Stimulated activated CD8-positive, alpha-beta memory T cell treated with anti-CD3 and anti-CD28 coated beads, Interleukin-2, amount 100 ng/mL, for 1 hour (primary cell): Measurements from ENCODE around the gene SENP8.
"Not testable (repeated sequence)": the region's sequence is repeated elsewhere in the genome, so short reads cannot be mapped to it uniquely, and the experiment has no call there.

Source experiments
- DNase-seq, 2 donors: peaks; one replicate each; pipeline ENCODE4 v3.0.0-alpha.2; 2020; ENCODE audit warnings: low read depth in 2 of 2

Gene SENP8

DNA sequence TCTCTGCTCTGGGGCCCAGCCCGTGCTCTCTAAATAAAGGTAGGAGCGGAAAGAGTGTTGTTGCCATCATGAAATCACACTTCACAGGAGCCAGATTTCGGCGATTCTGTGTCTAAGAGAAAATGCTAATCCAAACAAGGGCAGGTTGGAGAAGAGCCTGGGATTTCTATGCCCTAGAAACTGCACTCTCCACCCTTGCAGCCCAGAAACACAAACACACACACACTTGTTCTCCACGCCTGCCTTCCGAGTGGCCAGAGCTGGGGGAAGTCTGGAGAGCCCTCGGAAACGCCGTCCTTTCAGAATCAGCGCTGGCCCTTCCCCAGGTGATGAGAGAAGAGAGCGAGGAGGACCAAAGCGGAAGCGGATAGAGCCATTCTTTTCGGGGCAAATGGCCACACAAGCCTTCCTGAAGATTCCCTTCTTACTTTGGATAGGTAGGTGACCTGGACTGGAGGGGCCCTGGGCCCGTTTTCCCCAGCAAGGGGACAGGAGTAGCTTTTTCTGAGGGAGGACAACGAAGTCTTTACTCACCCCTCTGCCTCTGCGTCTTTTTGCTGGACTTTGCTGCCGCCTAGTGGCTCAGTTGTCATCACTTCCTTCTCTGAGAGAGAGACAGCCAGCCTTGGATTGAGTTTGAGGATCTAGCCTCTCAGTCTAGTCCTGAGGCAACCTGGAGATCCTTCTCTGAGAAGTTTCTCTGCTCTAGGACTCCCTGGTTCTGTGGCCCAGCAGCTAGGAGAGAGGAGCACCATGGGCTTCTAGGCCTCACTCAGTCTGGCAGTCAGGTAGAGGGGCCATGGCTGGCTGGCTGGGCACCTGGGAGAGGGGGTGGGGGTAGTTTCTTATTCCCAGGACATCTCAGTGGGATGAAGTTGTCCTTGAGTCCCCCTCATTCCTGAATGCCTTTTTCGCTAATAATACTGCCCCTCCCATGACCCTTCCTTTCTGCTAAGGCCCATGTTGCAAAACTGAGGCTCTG lies 37.7 kb downstream of the SENP8 start:
- DNase-seq, result peak; percentile 58 to 70

DNA sequence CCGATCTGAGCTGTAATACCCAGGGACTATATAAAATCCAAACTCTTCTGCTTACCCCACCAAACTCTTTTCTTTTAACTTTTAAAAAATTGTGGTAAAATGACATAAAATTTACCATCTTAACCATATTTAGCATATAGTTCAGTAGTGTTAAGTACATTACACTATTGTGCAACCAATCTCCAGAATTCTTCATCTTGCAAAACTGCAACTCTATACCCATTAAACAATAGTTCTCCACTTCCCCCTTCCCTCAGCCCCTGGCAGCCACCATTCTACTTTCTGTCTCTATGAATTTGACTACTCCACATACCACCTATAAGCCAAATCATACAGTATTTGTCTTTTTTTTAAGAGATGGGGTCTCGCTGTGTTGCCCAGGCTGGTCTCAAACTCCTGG lies 38.7 kb downstream of the SENP8 start:
- DNase-seq, result no peak

DNA sequence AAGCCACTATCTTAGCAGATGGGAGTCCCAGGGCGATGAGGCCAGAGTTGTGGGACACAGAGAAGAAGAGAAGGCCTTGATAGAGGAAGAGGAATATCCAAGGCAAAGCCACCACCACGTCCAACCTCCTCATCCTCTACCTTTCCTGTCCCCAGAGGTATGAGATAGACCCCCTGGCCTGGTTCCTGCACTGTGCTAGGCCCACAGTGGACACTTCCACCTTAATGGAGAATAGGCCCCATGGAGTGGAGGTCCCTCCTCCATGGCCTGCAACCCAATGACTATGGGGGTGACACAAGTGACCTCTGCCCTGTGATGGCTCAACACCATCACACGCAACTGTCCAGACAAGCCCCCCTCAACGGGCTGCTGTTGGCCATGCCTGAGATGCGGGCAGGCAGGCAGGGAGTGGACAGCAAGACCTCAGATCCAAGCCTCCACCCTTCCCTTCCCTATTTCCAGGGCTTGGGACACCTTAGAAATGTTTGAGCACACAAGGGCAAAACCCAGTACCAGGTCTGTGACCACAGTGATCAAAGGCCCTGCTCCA lies 42.6 kb downstream of the SENP8 start:
- DNase-seq, result no peak

DNA sequence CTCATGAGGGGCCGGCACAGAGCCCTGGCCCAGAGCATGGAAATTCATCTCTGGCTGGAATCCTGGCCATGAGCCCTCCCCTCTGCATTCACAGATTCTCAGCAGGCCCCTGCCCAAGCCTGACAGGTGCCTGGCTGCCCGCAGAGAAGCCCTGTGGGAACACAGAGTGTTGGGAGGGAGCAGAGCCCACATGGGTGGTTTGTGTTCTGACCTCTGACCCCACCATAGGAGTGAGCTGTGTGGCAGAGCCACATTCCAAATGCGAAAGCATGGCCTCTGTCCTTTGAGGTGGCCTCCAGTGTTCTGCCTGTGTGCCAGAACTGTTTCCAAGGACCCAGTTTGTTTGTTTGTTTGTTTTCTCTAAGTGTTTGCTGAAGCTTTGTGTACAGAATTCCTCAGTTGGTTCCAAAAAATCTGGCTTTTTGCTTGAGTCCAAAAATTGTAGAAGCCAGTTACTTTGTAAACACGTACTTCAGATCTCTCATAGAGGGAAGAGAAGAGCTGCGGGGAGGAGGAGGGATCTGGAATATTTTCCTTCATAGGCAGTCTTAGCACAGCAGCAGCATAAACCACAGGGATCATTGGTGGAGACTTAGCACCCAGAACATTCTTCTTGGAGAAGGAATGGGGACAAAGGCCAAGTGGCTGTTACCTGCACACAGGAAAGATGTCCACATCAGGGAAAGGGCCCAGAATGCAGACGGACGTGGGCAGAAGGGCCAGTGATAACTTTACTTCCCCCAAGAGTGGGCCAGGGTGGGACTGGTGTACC lies 43.3 kb downstream of the SENP8 start:
- no peak for DNase-seq

DNA sequence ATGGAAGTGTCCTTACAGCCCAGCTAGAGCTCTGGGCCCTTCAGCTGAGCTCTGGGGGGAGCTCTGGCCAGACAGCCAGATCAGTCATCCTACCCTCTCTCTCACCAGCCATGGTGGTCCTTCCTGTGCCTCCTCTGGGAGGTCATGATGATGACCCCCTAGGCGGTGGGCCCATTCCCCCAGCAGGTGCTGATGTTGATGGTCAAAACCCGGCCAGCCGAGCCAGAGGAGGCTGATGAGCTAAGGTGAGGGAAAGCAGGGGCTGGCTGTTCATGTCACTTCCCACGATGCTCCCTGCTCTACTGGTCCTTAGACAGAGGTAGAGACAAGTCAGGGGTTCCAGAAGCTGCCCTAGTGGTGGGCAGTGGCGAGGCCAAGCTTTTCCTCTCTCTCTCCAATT lies 44.4 kb downstream of the SENP8 start:
- DNase-seq, result no peak

DNA sequence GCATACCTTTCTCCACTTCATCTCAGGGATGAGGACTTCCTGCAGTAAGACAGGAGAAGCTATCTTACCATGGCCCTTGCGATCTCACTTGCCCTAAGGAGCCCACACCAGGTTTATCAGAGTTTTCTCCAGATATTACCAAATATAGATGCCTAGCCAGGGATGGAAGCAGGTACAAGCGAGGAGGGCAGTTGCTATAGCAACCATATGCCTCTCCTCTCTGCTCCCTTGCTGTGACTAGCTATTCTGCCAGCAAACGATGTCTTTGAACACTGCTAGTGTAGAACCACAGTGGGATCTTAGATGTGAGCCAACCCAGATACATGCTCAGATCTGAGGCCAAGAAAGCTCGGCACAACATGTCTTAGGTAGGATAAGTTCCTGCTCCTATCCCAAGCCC lies 45.5 kb downstream of the SENP8 start:
- DNase-seq, result no peak

DNA sequence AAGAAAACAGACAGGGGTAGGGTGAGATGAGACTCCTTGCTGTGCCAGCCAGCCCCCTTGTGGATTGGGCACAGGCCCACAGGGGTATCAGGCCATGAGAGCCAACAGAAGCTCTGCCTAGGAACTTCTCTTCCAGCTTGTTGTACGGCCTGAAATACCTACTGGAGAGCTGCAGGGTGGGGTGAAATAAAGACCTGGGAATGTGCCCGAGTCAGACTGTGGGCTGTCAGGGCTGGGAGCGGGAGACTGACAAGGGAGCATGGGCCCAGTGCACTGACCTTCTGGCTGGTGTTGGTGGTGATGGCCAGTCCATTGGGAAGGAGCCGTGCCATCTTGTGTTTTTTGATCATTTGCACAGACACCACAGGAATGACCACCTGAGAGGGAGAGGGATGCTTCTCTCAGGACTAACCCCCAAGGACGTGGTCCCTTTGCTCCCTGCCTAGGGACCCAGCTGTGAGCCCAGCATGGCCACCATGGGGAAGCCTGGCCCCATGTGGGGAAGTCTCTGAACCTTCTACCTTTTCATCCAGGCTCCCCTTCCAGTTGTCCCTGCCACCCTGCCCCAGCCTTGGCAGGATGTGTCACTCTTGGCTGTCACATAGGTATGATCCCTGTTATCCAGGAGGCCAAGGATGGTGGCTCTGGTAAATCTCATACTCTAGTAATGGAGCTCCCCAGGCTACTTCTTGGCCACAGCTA lies 48.7 kb downstream of the SENP8 start:
- no peak for DNase-seq

DNA sequence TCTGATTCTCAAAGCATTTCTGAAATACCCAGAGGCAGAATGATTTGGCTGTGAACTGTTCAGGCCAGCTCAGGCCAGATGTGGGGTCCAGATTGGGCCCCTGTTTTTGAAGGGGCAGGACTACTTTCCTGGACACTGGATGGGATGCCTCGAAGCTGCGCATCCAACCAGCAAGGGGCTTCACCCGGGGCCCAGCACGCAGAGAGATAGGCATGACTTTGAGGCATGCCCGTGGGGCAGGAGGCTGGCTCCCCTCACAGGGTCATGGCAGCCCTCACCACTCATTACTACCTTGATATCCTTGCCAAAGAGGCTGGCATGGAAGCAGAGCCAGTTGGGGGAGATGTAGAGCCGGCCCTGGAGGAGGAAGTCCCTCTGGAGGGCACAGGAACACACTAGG lies 49.2 kb downstream of the SENP8 start:
- DNase-seq, result no peak

DNA sequence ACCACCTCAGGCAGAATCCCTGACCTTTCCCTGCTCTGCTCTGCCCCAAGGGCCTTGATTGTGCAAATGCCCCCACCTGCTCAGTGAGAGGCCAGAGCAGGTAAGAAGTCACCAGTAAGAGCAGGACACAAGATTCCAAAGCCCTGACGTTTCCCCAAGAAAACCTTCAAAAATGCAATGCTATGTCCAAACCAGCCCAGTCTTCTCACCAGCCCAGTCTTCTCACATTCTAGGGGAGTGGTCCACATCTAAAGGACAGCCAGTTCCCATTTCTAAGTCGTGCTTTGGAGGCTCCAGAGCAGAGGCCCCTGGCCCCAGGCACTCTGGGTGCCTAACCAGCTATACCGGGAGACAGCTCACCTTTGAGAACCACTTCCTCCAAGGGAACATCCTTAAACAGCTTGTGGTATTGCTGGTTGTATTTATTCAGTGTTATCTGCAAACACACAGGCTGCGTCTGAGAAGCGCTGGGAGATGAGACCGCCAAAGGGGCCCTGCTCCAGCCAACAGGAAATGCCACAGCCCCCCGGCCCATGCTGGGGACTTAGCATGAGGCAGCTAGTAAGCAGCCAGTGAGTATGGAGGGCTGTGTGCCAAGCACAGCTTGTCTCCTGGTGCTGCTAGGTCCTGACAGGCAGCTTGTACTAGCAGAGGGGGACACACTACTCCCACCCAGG lies 50.1 kb downstream of the SENP8 start:
- no peak for DNase-seq

DNA sequence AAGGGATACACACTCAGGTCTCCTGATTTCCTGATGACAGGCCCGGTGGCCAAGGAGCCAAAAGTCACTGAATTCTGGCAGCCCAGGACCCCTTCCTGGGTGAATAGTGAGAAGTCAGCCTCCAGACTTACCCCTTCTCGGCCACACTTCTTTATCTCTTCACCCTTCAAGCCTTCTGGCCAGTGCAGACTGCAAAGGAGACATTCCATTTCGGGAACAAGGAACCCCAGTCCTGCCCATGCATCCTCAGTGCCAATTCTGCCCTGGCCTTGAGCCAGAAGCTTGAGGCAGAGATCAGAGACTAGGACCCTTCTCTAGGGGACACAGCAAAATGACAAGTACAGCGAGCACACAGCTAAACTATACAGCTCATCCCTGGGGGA lies 50.6 kb downstream of the SENP8 start:
- DNase-seq, result no peak

DNA sequence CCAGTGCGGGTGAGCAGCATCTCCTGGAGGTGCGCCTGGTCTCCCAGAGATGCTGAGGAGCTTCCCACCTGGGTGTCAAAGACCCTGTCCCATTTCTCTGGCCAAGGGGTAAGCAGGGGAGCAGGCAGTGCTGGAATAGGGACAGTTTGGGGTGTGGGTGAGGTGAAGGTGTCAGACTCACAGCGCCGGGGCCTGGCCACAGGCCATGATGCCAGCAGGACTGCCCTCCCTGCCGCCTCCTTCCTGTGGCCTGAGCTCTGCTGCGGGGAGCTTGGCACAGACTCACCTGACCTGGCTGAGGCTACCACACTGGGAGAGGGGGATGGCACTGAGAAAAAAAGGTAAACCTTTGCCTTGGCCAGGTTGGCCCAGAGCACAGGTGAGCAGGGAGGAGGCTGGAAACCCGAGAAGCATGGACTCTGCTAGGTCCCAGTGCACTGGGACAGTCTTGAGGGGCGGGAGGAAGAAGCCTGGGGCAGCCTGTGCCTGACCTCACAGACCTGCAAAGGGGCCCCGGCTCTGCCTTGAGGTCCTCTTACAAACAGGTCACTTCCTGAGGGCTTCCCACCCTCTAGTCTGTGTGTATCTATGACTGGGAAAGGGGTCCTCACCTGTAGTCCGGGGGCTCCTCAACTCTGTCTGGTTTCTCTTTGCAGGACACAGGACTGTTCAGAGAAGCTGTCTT lies 51.2 kb downstream of the SENP8 start:
- no peak for DNase-seq

DNA sequence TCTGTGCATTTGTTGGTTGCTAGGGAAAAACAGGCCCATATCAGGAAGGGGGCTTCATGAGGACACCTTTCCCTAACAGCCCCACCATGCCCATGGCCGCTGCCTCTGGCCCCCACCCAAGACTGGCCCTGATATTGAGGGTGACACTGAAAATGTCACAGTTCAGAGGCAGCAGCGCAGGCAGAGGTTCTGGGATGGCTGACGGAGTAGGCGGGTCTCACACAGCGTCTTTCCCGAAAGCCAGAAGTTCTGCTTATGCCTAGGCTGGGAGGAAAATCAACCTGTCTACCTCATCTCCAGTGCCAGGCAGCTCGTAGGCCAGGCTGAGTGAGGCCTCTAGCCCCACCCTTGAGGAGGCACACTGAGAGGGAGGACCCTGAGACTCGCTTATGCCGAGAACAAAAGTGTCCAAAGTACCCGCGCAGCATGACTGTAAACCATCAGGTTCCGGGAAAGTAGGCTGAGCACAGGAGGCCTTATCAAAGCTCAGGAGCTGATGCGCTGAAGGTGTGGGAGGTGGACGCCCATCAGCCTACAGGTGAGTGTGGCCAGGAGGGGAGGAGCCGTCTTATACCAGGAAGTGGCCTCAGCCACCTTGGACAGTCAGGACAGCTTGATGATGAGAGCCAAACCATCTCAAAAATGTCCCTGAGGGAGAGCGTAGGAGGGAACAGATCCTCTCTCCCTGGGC lies 51.9 kb downstream of the SENP8 start:
- no peak for DNase-seq

DNA sequence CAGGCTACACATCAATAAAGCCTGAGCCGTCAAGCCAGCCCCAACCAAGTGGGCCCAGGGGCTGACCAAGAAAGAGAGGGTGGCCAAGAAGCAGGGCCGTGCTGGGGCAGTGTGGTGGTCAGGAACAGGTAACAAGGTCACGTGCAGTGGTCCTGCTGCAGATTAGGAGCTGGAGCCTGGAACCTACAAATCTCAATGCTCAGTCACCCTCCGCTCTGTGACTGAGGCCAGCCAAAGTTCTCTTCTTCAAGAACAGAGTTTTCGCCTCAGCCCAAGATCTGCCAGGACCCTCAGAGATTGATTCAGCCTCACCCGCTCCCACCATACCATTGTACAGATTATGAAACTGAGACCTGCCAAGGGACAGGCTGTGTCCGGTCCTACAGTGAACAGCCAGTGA lies 52.5 kb downstream of the SENP8 start:
- DNase-seq, result no peak

DNA sequence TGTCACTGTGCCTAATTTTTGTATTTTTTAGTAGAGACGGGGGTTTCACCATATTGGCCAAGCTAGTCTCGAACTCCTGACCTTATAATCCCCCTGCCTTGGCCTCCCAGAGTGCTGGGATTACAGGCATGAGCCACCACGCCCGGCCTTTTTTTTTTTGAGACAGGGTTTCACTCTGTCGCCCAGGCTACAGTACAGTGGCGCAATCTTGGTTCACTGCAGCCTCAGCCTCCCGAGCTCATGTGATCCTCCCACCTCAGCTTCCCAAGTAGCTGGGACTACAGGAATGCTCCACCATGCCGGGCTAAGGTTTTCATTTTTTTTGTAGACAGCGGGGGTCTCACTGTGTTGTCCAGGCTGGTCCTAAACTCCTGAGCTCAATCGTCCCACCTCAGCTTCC lies 53.8 kb downstream of the SENP8 start:
- DNase-seq, result not testable (repeated sequence)

DNA sequence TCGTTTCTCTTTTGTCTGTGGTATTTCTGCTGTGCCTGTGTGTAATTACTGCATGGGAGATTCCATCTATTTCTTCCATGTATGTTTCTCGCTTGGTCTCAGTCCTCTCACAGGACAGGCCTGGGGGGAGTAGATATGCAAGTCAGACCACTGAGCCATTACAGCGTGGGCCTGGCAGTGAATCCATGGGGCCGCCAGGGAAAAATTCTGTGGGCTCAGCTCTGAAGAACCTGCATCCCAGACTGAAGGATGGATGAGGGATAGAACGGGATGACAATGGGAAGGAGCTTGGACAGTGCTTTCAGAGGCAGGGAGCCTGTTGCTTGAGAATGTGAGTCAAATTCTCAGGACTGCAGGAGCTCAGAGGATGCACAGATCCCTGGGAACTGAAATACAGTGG lies 54.6 kb downstream of the SENP8 start:
- DNase-seq, result no peak

DNA sequence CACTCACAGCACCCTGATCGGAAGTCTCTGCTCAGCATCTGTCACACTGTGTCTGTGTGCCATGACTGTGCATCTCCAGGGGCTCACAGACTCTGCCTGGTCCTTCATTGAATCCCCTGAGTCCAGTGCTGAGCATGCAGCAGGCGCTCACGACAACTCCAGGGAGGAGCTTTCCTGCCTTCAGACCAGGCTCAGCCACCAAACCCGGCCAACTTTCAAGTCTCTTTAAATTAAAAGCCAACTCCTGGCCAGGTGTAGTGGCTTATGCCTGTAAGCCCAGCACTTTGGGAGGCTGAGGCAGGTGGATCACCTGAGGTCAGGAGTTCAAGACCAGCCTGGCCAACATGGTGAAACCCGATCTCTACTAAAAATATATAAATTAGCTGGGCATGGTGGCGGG lies 55.2 kb downstream of the SENP8 start:
- DNase-seq, result no peak

DNA sequence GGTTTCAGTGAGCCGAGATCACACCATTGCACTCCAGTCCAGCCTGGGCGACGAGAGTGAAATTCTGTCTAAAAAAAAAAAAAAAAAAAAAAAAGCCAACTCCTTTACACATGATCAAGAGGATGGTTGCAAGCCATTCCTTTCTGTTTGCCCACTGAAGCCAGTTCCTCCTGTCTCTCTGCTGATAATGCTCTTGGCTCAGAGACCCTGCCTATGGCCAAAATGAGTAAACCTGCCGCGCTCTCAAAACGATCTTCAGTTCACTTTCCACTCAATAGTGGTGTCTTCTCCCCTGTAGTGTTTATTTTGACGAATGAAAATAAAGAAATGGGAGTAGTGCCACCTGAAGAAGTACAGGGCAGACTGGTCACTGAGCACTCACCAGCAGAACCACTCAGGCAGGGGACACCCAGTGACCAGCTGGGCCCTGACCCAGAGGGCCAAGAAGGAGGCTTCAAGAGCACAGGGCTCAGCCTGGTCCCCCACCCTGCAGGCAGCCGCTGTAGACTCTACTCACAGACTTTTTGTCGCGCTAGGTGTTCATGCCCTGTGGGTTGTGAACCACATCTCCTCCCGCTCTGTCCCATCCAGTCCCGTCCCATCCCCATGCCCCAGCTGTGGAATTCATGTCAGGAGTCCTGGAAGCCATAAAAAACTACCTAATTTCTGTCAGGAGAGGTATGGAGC lies 55.8 kb downstream of the SENP8 start:
- DNase-seq, result no peak

DNA sequence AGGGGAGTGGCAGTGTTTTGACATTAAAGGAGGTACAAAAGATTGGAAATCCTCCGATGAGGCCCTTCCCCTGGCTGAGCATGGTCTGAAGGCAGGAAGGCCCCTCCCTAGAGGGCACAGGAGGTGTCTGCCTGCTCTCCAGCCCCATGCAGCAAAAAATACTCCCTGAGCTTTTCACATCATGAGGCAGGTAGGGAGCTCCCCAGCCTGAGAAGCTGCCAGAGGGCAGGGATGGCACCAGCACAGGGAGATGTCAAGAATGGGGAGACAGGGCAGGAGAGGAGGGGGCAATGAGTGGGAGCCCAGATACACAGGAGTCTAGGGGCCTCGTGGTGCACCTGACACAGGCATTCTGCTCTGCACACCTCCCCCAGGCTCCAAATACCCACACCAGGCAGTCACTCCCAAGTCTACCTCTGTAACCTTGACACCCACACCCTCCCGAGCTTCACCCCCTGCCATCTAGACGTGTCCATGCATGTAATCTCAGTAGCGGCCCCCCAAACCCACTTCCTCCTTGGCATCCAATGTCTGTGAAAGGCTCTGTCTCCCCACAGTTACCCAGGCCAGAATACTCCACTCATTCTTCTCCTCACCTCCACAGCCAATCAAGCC lies 56.5 kb downstream of the SENP8 start:
- no peak for DNase-seq
